Left lobe of liver (tissue), 2 donors: ENCODE data around the gene WDR4. TPM values are rescaled to one million over a fixed set of nuclear protein-coding genes. Genes with fewer than 3 reads are reported as not detected.
"Not testable (repeated sequence)": the region's sequence is repeated elsewhere in the genome, so short reads cannot be mapped to it uniquely, and the experiment has no call there.

Experiments
- ATAC-seq: fragments of 200-7000 bp; cut with Tn5 transposase; one replicate; pipeline ENCODE4 v1.9.1; 2020; ENCODE audit warnings: mild to moderate bottlenecking, moderate library complexity
- DNase-seq: peaks from one replicate; pipeline ENCODE4 v3.0.0-alpha.2; 2020; ENCODE audit warnings: low spot score
- total RNA-seq: library from RNA; stranded (reverse); gene quantifications from one replicate; pipeline ENCODE4 v1.2.1, GENCODE V29; 2021
- donor health status: DM: no; HTN: no; CAD: no; lungs with moderate emphysema.
- donor health status: DM: no; HTN: yes; CAD: no.

The WDR4 gene
- total RNA-seq, 1 donor from 2014 or later, result 8.2 TPM

GRCh38 chr21:42854246-42855010 is 24.9 kb downstream of the WDR4 start:
- ATAC-seq (no peak), DNase-seq (no peak)

GRCh38 chr21:42853621-42854020 is 25.7 kb downstream of the WDR4 start:
- DNase-seq (no peak), ATAC-seq (no peak)

GRCh38 chr21:42852925-42853570 is 26.3 kb downstream of the WDR4 start:
- no peak for DNase-seq
- ATAC-seq, result no peak

- ATAC-seq (no peak), DNase-seq (no peak)
Observed at GRCh38 chr21:42851812-42852665, 27.3 kb downstream of the WDR4 start.

- ATAC-seq (peak; percentile 69), DNase-seq (no peak)
Observed at GRCh38 chr21:42850866-42851391, 28.4 kb downstream of the WDR4 start.

GRCh38 chr21:42850463-42850862 is 28.9 kb downstream of the WDR4 start:
- no peak for ATAC-seq
- no peak for DNase-seq

GRCh38 chr21:42849759-42850412 is 29.5 kb downstream of the WDR4 start:
- DNase-seq (no peak), ATAC-seq (no peak)

GRCh38 chr21:42848932-42849758 is 30.2 kb downstream of the WDR4 start:
- ATAC-seq (no peak), DNase-seq (no peak)

- DNase-seq, ATAC-seq: not testable (repeated sequence)
Observed at GRCh38 chr21:42848144-42848931, 31.0 kb downstream of the WDR4 start.

- DNase-seq (no peak), ATAC-seq (no peak)
Observed at GRCh38 chr21:42847726-42848125, 31.6 kb downstream of the WDR4 start.

- ATAC-seq (no peak), DNase-seq (no peak)
Observed at GRCh38 chr21:42847051-42847707, 32.2 kb downstream of the WDR4 start.

- ATAC-seq (no peak), DNase-seq (no peak)
Observed at GRCh38 chr21:42846221-42846620, 33.1 kb downstream of the WDR4 start.

- peak; percentile 74 for ATAC-seq
- DNase-seq, result peak; percentile 76
Observed at GRCh38 chr21:42845296-42845965, 33.9 kb downstream of the WDR4 start.

- peak; percentile 85 for ATAC-seq
- peak; percentile 86 for DNase-seq
Observed at GRCh38 chr21:42844411-42845113, 34.8 kb downstream of the WDR4 start.

- ATAC-seq (no peak), DNase-seq (peak; percentile 21)
Observed at GRCh38 chr21:42843056-42843455, 36.3 kb downstream of the WDR4 start.

GRCh38 chr21:42841916-42842655 is 37.3 kb downstream of the WDR4 start:
- peak; percentile 38 for DNase-seq
- not testable (repeated sequence) for ATAC-seq
